Lung (tissue), 16 donors: ENCODE data around the gene RNF17. TPM values are rescaled to one million over a fixed set of nuclear protein-coding genes. Genes with fewer than 3 reads are reported as not detected.

Experiments used
- ATAC-seq: fragments of 200-7000 bp; cut with Tn5 transposase; one replicate; pipeline ENCODE4 v1.9.1; 2020; ENCODE audit warnings: moderate number of reproducible peaks; ENCODE audit not compliant: insufficient read depth, low FRiP score
- DNase-seq, 3 donors: peaks; one replicate each; pipeline ENCODE4 v3.0.0-alpha.2; 2013 to 2017
- H3K27ac ChIP-seq, 2 donors: one replicate each; pipeline ENCODE4 v1.5.1; 2013; ENCODE audit warnings: mild to moderate bottlenecking in 2 of 2, moderate library complexity in 2 of 2, control low read depth in 1 of 2, inconsistent platforms in 1 of 2, low read depth in 1 of 2, low read length in 1 of 2
- H3K27me3 ChIP-seq, 3 donors: one replicate each; pipeline ENCODE4 v1.5.1; 2013; ENCODE audit warnings: low read length in 2 of 3; ENCODE audit not compliant: control insufficient read depth in 3 of 3, insufficient read depth in 3 of 3
- H3K36me3 ChIP-seq, 4 donors: one replicate each; pipeline ENCODE4 v1.5.1; 2013; ENCODE audit warnings: low read length in 4 of 4, mild to moderate bottlenecking in 1 of 4, moderate library complexity in 1 of 4; ENCODE audit not compliant: control insufficient read depth in 4 of 4, insufficient read depth in 4 of 4
- H3K4me1 ChIP-seq, 5 donors: one replicate each; pipeline ENCODE4 v1.5.1; 2013; ENCODE audit warnings: low read length in 5 of 5, mild to moderate bottlenecking in 2 of 5, moderate library complexity in 1 of 5; ENCODE audit not compliant: control insufficient read depth in 5 of 5, insufficient read depth in 5 of 5
- H3K4me3 ChIP-seq: one replicate; pipeline ENCODE4 v1.5.1; 2013; ENCODE audit warnings: mild to moderate bottlenecking, control low read depth, moderate library complexity
- H3K9ac ChIP-seq, 2 donors: one replicate each; pipeline ENCODE4 v1.5.1; 2013; ENCODE audit warnings: low read length in 2 of 2, control low read depth in 1 of 2; ENCODE audit not compliant: insufficient read depth in 1 of 2
- H3K9me3 ChIP-seq, 4 donors: one replicate each; pipeline ENCODE4 v1.5.1; 2013; ENCODE audit warnings: low read length in 3 of 4, mild to moderate bottlenecking in 1 of 4, moderate library complexity in 1 of 4; ENCODE audit not compliant: control insufficient read depth in 4 of 4, insufficient read depth in 3 of 4
- CTCF ChIP-seq: IDR thresholded peaks from 2 replicates; pipeline ENCODE4 v1.5.1; 2012; ENCODE audit warnings: mild to moderate bottlenecking; ENCODE audit errors: control extremely low read depth, extremely low read depth
- WGBS, 2 donors: extraction: QIAGEN DNeasy Blood & Tissue Kit; methylation state at CpG; one replicate each; pipeline ENCODE4 v1.1.7; 2013; 5-methylcytosine and 5-hydroxymethylcytosine counted together
- long read RNA-seq, 5 donors: transcript quantifications; one replicate each; lab custom pipeline, GENCODE V29; 2026
- polyA plus RNA-seq, 2 donors: library from polyadenylated mRNA; stranded (reverse); fragments of 200-250 nt; gene quantifications; one replicate each; pipeline ENCODE4 v1.2.1, GENCODE V29; 2013
- total RNA-seq, 2 donors: library from RNA; depleted of rRNA in 1 of 2; stranded (reverse); fragments of >200 nt in 1 of 2; gene quantifications; one replicate each; pipeline ENCODE4 v1.2.1, GENCODE V29; 2014 to 2021
- donor health status: control.
- donor health status: control.
- donor health status: Bipolar disorder and iron deficiency.
- donor health status: healthy.
- donor health status: DM: yes; HTN: yes; CAD: no.

RNF17 gene
- total RNA-seq (under 1 TPM in 1 of 2 donors, not detected in 1; 0.09 TPM), polyA plus RNA-seq (under 1 TPM in 1 of 2 donors, not detected in 1; 0.07 TPM)
- long read RNA-seq, donor 1 = 0 reads
- long read RNA-seq, donor 2 = 0 reads
- long read RNA-seq, donor 3, partial matches to known transcripts = 6 of 6 reads
- long read RNA-seq, donor 3, other reads (novel, unspliced or antisense) = 0 of 6 reads
- long read RNA-seq, donor 4 = 0 reads
- long read RNA-seq, donor 5 = 0 reads

- Histone ChIP-seq H3K4me1 (no peaks in the 10 kb centered on the region), H3K4me3 (no peak within 1 kb of the TSS), H3K9me3 (peaks cover 0 to 5% (median 0%) of the 10 kb centered on the region in 4 donors), H3K27me3 (no peaks in the 10 kb centered on the region), H3K27ac (no peak within 1 kb of the TSS), H3K36me3 (no peaks in the 10 kb centered on the region), H3K9ac (no peak within 1 kb of the TSS)
- no peak for TF ChIP-seq CTCF
- WGBS, 2 donors = 92 to 95% methylated on average over 28 of the region's 28 CpGs
- peak in 1 of 3 donors; percentile 14 for DNase-seq
- no peak for ATAC-seq
Observed at GRCh38 chr13:24763596-24764275, at the start of gene RNF17. Gene RNF17 (plus strand): TSS chr13:24764169. CDS start chr13:24764204, 35 bp downstream.

- 19 to 37% methylated on average over 5 of the region's 5 CpGs for WGBS, 2 donors
- Histone ChIP-seq H3K4me1 (peaks cover 0 to 5% (median 0%) of the 10 kb centered on the region in 5 donors), H3K9me3 (no peaks in the 10 kb centered on the region), H3K27ac (no peak overlapping the region), H3K36me3 (no peaks in the 10 kb centered on the region), H3K27me3 (no peaks in the 10 kb centered on the region), H3K9ac (no peak overlapping the region), H3K4me3 (no peak overlapping the region)
- DNase-seq (no peak), ATAC-seq (no peak)
- no peak for TF ChIP-seq CTCF
Observed at GRCh38 chr13:24716011-24716410, 48.0 kb upstream of the RNF17 start.

GRCh38 chr13:24716446-24716845 lies 47.5 kb upstream of the RNF17 start:
- Histone ChIP-seq H3K9me3 (no peaks in the 10 kb centered on the region), H3K27ac (no peak overlapping the region), H3K4me3 (no peak overlapping the region), H3K27me3 (no peaks in the 10 kb centered on the region), H3K9ac (no peak overlapping the region), H3K36me3 (no peaks in the 10 kb centered on the region), H3K4me1 (peaks cover 0 to 5% (median 0%) of the 10 kb centered on the region in 5 donors)
- WGBS, 2 donors = 55 to 76% methylated on average over 7 of the region's 7 CpGs
- DNase-seq = no peak
- no peak for TF ChIP-seq CTCF
- no peak for ATAC-seq
